ENCODE measurements around the gene RFTN2. TPM values are rescaled to one million over a fixed set of nuclear protein-coding genes. Genes with fewer than 3 reads are reported as not detected.
A peak's percentile ranks its signal among the peaks of the same experiment; 100 is the strongest.

The RFTN2 gene
- total and polyA plus RNA-seq, 2 of the 13 experiments (the other 11 are each of a cell fraction or from before 2014, with no cell fraction given) = not detected

- peak; percentile 75; the same call in 1 of the 2 replicates for TF ChIP-seq ZNF34 (CRISPR knock-in tag; IDR thresholded peaks at IDR 0.05; ENCODE audit: borderline replicate concordance)
- TF ChIP-seq KDM3A (CRISPR knock-in tag; IDR thresholded peaks at IDR 0.05; ENCODE audit: low read depth) = peak; percentile 92; the same call in 1 of the 2 replicates
- TF ChIP-seq, protein P1, sequence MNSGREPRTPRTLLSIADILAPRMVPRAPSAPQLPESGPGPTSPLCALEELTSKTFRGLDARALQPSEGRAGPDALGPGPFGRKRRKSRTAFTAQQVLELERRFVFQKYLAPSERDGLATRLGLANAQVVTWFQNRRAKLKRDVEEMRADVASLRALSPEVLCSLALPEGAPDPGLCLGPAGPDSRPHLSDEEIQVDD (CRISPR knock-in tag; IDR thresholded peaks at IDR 0.05; ENCODE audit: borderline replicate concordance) = no peak
- peak; percentile 50; the same call in 1 of the 2 replicates for TF ChIP-seq MAF1 (CRISPR knock-in tag; IDR thresholded peaks at IDR 0.05; ENCODE audit: borderline replicate concordance)
- peak; percentile 55; the same call in 1 of the 2 replicates for TF ChIP-seq RFX3 (CRISPR knock-in tag; IDR thresholded peaks at IDR 0.05)
- no peak for TF ChIP-seq ZNF660 (CRISPR knock-in tag; IDR thresholded peaks at IDR 0.05; ENCODE audit: borderline replicate concordance, low read depth)
- TF ChIP-seq HNRNPLL (IDR thresholded peaks at IDR 0.05; ENCODE audit: low read depth, low read length, poor library complexity, severe bottlenecking) = no peak
- TF ChIP-seq MED1 (CRISPR knock-in tag; IDR thresholded peaks at IDR 0.05) = peak; percentile 97
- TF ChIP-seq MEF2D (CRISPR knock-in tag; IDR thresholded peaks at IDR 0.05) = peak; percentile 98
- TF ChIP-seq ATAD3A (CRISPR knock-in tag; IDR thresholded peaks at IDR 0.05) = no peak
- TF ChIP-seq, protein P2, sequence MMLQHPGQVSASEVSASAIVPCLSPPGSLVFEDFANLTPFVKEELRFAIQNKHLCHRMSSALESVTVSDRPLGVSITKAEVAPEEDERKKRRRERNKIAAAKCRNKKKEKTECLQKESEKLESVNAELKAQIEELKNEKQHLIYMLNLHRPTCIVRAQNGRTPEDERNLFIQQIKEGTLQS (CRISPR knock-in tag; IDR thresholded peaks at IDR 0.05) = peak; percentile 98
- peak; percentile 79; the same call in 1 of the 2 replicates for TF ChIP-seq ZNF292 (CRISPR knock-in tag; IDR thresholded peaks at IDR 0.05; ENCODE audit: borderline replicate concordance, low read depth)
- peak; percentile 65 for TF ChIP-seq ZEB1 (IDR thresholded peaks at IDR 0.05; ENCODE audit: insufficient replicate concordance, low read depth)
- no peak; the same call in 2 of the 3 replicates for TF ChIP-seq MXI1 (IDR thresholded peaks at IDR 0.05; ENCODE audit: borderline replicate concordance, low read depth, low read length)
- no peak for TF ChIP-seq ATF5 (CRISPR knock-in tag; IDR thresholded peaks at IDR 0.05; ENCODE audit: low read depth)
- TF ChIP-seq KAT7 (CRISPR knock-in tag; IDR thresholded peaks at IDR 0.05; ENCODE audit: borderline replicate concordance) = peak; percentile 91
- TF ChIP-seq, protein P3, sequence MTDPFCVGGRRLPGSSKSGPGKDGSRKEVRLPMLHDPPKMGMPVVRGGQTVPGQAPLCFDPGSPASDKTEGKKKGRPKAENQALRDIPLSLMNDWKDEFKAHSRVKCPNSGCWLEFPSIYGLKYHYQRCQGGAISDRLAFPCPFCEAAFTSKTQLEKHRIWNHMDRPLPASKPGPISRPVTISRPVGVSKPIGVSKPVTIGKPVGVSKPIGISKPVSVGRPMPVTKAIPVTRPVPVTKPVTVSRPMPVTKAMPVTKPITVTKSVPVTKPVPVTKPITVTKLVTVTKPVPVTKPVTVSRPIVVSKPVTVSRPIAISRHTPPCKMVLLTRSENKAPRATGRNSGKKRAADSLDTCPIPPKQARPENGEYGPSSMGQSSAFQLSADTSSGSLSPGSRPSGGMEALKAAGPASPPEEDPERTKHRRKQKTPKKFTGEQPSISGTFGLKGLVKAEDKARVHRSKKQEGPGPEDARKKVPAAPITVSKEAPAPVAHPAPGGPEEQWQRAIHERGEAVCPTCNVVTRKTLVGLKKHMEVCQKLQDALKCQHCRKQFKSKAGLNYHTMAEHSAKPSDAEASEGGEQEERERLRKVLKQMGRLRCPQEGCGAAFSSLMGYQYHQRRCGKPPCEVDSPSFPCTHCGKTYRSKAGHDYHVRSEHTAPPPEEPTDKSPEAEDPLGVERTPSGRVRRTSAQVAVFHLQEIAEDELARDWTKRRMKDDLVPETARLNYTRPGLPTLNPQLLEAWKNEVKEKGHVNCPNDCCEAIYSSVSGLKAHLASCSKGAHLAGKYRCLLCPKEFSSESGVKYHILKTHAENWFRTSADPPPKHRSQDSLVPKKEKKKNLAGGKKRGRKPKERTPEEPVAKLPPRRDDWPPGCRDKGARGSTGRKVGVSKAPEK (CRISPR knock-in tag; IDR thresholded peaks at IDR 0.05; ENCODE audit: borderline replicate concordance) = peak; percentile 90; the same call in 1 of the 2 replicates
- TF ChIP-seq SAFB2 (CRISPR knock-in tag; IDR thresholded peaks at IDR 0.05; ENCODE audit: borderline replicate concordance, low read depth) = no peak
- 0 out of 2 replicates have a peak, but pooled peaks have one; percentile 83 for TF ChIP-seq STAT5B (CRISPR knock-in tag; IDR thresholded peaks at IDR 0.05)
- TF ChIP-seq PHB2 (IDR thresholded peaks at IDR 0.05; ENCODE audit: partially characterized antibody) = no peak
- TF ChIP-seq, protein P4, sequence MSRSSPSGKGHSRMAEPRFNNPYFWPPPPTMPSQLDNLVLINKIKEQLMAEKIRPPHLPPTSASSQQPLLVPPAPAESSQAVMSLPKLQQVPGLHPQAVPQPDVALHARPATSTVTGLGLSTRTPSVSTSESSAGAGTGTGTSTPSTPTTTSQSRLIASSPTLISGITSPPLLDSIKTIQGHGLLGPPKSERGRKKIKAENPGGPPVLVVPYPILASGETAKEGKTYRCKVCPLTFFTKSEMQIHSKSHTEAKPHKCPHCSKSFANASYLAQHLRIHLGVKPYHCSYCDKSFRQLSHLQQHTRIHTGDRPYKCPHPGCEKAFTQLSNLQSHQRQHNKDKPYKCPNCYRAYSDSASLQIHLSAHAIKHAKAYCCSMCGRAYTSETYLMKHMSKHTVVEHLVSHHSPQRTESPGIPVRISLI (CRISPR knock-in tag; IDR thresholded peaks at IDR 0.05; ENCODE audit: borderline replicate concordance) = peak; percentile 82; the same call in 1 of the 2 replicates
- no peak; the same call in 1 of the 2 replicates for TF ChIP-seq IRX3 (CRISPR knock-in tag; IDR thresholded peaks at IDR 0.05; ENCODE audit: borderline replicate concordance, low read depth)
These were observed 61.8 kb downstream of the RFTN2 start (continued) for GRCh38 chr2:197613509-197613987.

Data from HepG2 (cell line).